ENCODE data around the gene TRMT44.

TRMT44 gene

GRCh38 chr4:8465615-8466611 is 25.3 kb downstream of the TRMT44 start:
- TF ChIP-seq RAD21 (IDR thresholded peaks at IDR 0.05; ENCODE audit: low read depth) (no peak), TCF12 (IDR thresholded peaks at IDR 0.05; ENCODE audit: low read depth) (no peak), CREB1 (IDR thresholded peaks at IDR 0.05; ENCODE audit: low read depth) (no peak), TAF1 (IDR thresholded peaks at IDR 0.05; ENCODE audit: low read depth) (no peak), REST (IDR thresholded peaks at IDR 0.05; ENCODE audit: low read depth) (no peak), TEAD4 (IDR thresholded peaks at IDR 0.05) (no peak)

DNA sequence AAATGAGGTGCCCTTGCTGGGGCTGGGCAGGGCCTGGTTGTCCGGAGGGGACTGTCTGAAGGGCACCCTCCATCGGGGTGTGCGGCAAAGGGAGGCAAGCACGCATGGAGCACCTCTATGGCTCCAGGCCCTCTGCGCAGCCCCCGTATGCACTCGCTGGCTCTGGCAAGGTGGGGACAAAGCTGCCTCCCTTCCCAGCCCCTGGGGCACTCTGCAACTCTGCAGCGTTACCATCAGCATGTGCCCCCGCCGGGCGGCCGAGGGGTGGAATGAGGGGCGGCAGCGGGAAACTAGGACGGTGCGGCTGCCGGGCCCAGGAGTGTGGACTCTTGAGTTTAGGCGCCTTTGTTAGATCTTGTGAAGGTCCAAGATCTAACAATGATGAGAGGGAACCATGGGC is 26.4 kb downstream of the TRMT44 start:
- TF ChIP-seq FOXM1 (IDR thresholded peaks at IDR 0.05; ENCODE audit: borderline replicate concordance, low read depth) (no peak), TEAD4 (IDR thresholded peaks at IDR 0.05) (no peak), CEBPB (IDR thresholded peaks at IDR 0.05) (no peak), TAF1 (IDR thresholded peaks at IDR 0.05; ENCODE audit: low read depth) (no peak), EGR1 (IDR thresholded peaks at IDR 0.05) (no peak), TCF12 (IDR thresholded peaks at IDR 0.05; ENCODE audit: low read depth) (no peak), USF1 (IDR thresholded peaks at IDR 0.05) (no peak), ZBTB7A (IDR thresholded peaks at IDR 0.05; ENCODE audit: low read depth) (no peak), RAD21 (IDR thresholded peaks at IDR 0.05; ENCODE audit: low read depth) (no peak), YY1 (IDR thresholded peaks at IDR 0.05; ENCODE audit: low read depth) (no peak), EP300 (IDR thresholded peaks at IDR 0.05; ENCODE audit: borderline replicate concordance) (no peak), NFIC (IDR thresholded peaks at IDR 0.05) (no peak), CREB1 (IDR thresholded peaks at IDR 0.05; ENCODE audit: low read depth) (no peak)
- TF ChIP-seq, protein P1, sequence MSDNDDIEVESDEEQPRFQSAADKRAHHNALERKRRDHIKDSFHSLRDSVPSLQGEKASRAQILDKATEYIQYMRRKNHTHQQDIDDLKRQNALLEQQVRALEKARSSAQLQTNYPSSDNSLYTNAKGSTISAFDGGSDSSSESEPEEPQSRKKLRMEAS (IDR thresholded peaks at IDR 0.05): no peak

DNA sequence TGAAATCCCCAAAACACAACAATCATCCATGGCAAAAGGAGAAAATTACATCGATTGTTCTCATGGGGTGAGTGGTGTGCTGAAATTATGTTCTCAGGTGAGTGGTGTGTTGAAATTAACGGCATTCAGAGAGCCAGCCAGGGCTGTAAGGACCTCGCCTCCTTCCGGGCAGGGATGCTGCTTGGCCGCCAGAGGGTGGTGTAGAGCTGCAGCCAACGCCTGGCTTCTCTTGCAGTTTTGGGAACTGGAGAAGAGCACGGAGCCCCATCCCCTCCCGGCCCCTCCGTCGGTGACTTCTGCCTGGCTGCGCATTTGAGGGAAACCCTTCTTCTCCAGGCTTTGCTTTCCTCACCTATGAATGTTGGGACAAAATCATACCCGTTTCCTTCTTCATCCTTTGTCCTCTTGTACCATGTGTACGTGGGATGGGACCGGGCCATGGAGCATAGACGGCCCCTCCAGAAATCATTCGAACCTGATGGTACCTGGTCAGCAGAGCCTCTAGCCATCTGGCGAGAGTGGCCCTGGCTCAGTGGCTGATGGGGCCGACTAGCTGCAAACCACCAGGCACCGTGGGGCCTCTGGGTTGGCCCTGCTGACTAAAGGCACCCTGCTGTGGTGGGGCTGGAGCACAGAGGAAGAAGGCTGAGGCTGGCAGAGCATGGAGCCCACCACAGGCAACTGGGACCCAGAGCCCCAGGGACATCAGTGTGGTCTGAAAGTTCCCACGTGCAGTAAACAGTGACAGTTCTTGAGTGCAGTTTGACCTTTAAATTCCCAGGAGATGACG is 28.4 kb downstream of the TRMT44 start:
- peak; percentile 90 for TF ChIP-seq RAD21 (IDR thresholded peaks at IDR 0.05; ENCODE audit: low read depth)
- TF ChIP-seq ZBTB7A (IDR thresholded peaks at IDR 0.05; ENCODE audit: low read depth): no peak
- TF ChIP-seq REST (IDR thresholded peaks at IDR 0.05; ENCODE audit: low read depth): no peak

GRCh38 chr4:8469550-8469949 is 29.0 kb downstream of the TRMT44 start:
- no peak for TF ChIP-seq ZBTB7A (IDR thresholded peaks at IDR 0.05; ENCODE audit: low read depth)
- TF ChIP-seq TCF12 (IDR thresholded peaks at IDR 0.05; ENCODE audit: low read depth): no peak
- no peak for TF ChIP-seq EGR1 (IDR thresholded peaks at IDR 0.05)
- no peak for TF ChIP-seq REST (IDR thresholded peaks at IDR 0.05; ENCODE audit: low read depth)
- TF ChIP-seq, protein P1 (IDR thresholded peaks at IDR 0.05): no peak
- no peak for TF ChIP-seq TAF1 (IDR thresholded peaks at IDR 0.05; ENCODE audit: low read depth)
- no peak for TF ChIP-seq EP300 (IDR thresholded peaks at IDR 0.05; ENCODE audit: borderline replicate concordance)
- TF ChIP-seq YY1 (IDR thresholded peaks at IDR 0.05; ENCODE audit: low read depth): no peak
